ENCODE results near the gene SRGAP1.
A peak's percentile ranks its signal among the peaks of the same experiment; 100 is the strongest.
"Not testable (repeated sequence)": the region's sequence is repeated elsewhere in the genome, so short reads cannot be mapped to it uniquely, and the experiment has no call there.

SRGAP1 gene

GRCh38 chr12:63838411-63838810 lies 6.1 kb upstream of the SRGAP1 start:
- DNase-seq (ENCODE audit: low read depth in 2 of 2): no peak

DNA sequence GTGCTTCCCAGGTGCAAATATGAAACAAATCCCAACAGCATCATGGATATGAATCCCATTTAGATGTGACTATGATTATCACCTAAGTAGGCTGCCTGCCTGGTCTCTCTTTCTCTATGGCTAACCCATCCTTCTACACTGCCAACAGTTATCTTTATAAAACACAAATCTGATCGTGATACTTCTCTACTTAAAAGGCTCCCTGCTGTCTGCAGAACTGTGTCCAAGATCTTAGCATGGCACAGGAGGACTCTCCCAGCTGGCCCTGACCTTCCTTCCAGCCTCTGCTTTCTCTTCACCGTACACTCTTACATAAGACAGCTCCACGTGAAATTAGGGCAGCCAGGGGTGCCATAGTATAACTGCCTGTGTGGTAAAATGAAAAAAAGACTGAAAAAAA lies 3.5 kb upstream of the SRGAP1 start:
- no peak for DNase-seq (ENCODE audit: low read depth in 2 of 2)

DNA sequence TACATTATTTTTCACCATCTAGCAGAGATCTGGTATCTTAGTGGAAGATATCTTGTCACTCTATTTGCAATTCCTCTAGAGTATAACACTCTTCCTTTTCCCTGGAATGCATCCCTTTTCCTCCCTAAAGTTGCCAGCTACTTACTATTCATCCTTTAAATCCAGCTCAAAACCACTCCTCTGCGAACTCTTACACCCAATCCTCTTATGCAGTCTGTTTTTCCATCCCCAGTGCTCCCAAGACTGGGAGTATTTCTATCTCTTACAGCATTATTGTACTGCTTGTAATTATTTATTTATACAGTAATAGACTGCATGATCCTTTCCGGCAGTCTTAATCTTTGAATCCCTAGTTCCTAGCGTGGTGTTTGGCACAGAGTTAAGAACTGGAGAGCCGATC lies 2.9 kb upstream of the SRGAP1 start:
- DNase-seq (ENCODE audit: low read depth in 2 of 2): no peak

DNA sequence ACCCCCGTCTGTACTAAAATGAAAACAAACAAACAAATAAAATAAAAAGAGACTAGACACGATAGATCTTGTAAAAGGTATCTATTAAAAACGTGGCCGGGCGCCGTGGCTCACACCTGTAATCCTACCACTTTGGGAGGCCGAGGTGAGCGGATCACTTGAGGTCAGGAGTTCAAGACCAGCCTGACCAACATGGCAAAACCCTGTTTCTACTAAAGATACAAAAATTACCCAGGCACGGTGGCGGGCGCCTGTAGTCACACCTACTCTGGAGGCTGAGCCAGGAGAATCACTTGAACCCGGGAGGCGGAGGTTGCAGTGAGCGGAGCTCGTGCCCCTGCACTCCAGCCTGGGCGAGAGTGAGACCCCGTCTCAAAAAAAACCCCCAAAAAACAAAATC lies 1.8 kb upstream of the SRGAP1 start:
- not testable (repeated sequence) for DNase-seq (ENCODE audit: low read depth in 2 of 2)

DNA sequence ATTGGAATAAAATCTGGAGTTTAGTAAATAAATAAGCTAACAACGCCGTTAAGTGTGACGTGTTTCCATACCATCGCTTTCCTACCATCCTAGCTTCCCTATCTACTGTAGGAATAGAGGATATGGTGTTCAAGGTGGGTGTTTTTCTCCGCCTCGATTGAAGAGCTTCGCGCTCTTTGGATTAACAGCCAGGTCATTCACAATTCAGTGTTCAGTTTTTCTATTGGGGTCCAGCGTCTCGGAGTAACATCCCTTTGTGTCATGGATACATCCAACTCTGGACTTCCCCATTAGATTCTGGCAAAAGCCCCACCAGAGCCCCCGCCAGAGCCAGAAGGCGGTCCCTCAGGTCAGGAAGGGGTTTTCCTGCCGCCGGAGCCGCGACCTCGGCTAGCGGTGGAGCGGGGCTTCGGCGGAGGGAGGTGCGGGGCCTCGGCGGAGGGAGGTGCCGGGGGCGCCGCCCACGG lies 1.2 kb upstream of the SRGAP1 start:
- DNase-seq (ENCODE audit: low read depth in 2 of 2): no peak

DNA sequence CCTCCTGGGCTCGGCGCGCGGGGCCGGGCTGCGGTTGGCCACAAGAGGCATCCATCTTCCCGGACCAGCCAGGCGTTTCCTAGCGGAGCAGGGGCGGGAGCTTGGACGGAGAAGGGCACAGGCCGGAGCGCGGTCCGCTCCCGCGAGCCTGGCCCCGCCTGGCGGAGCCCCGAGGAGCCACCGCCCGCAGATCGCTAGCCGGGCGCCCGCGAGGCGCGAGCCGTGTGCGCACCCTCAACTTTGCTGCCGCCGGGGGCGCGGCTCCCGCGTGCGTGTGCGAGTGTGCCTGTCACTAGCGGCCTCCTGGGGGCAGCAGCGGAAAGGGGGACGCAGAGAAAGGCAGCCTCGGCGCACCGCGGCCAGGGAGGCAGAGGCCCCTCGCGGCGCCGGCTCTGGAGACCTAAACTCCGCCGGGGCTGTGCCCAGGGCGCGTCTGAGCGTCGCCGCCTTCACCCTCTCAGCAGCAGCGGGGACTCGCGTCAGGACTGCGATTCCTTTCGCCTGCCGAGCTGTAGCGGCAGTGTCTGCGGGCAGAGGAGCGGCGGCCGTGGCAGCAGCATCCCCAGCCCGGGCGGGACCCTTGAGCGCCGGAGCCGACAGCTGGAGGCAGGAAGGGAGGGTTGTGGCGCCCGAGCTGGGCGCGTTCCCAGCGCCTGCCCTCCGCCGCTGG lies 644 bp upstream of the SRGAP1 start:
- DNase-seq (ENCODE audit: low read depth in 2 of 2): peak; percentile 56 to 59

DNA sequence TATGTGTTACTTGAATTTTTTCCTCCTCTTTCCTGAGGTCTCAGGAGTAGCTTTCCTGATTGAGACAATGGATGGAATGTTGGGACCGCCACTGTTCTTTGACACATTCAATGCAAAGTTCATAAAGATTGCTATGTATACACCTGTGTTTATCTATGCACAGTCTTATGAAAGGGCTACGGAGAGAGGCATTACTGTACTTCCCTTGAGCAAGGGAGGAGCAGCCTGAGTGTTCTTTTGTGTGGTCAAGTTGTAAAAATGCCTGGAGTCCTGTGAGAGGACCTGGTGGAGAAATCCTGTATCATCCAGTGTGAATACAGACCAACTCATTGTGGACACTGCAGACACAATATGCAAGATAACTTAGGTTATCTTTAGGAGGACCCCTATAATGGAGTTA lies 1.2 kb downstream of the SRGAP1 start:
- no peak for DNase-seq (ENCODE audit: low read depth in 2 of 2)

- no peak for DNase-seq (ENCODE audit: low read depth in 2 of 2)
These were observed 1.9 kb downstream of the SRGAP1 start for GRCh38 chr12:63846238-63846967.

DNA sequence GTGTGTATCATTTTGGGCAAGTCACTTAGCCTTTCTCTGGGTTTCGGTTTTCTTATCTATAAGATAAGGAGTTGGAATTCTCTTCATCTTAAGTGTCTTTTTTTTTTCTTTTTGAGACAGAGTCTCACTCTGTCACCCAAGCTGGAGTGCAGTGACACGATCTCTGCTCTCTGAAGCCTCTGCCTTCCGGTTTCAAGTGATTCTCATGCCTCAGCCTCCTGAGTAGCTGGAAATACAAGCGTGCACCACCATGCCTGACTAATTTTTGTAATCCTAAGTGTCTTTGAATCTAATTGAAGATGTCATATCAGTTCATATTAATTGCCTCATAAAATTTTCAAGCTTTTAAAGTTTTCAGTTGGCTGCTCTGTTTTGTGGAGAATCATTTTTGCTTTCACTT lies 4.0 kb downstream of the SRGAP1 start:
- no peak for DNase-seq (ENCODE audit: low read depth in 2 of 2)

DNA sequence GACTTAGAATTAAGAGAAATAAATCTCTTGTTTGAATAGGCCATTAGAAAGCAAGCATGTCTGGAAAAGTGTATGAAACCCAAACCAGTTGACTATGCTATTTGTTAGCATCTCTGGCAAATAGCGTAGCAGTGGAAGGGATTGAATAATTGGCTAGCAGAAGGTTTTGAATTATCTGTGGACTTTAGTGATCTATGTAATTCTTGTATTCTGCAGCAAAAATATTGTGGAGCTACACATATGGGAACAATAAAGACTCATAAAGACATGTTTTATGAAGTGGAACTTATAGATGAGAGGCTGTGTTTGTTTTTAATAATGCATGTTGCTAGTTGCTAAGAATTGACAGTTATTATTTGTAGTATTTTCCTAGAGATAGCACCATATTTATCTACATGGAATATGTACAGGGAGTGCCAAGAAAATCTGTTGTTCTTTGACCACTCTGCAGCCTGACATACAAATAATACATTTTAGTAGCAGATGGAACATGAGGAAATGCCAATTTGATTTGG lies 4.7 kb downstream of the SRGAP1 start:
- DNase-seq (ENCODE audit: low read depth in 2 of 2): no peak

DNA sequence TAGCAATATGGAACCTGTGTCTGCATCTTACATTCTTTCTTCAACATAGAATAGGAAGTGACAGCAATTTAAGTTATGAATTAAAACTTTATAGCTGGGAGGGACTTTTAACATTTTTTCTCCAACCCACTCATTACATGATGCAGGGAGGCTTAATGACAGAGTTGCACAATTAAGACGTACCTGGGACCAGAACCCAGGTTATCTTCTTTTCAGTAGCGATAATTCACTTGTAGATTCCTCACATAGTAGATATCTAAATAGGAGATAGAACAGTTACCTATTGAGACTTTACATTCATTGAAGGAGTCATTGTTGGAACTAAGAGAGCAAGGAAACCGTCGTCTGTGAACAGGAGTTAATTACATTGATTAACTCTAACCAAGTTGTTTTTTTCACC lies 5.1 kb downstream of the SRGAP1 start:
- DNase-seq (ENCODE audit: low read depth in 2 of 2): no peak

GRCh38 chr12:63853978-63854377 lies 9.5 kb downstream of the SRGAP1 start:
- no peak for DNase-seq (ENCODE audit: low read depth in 2 of 2)

DNA sequence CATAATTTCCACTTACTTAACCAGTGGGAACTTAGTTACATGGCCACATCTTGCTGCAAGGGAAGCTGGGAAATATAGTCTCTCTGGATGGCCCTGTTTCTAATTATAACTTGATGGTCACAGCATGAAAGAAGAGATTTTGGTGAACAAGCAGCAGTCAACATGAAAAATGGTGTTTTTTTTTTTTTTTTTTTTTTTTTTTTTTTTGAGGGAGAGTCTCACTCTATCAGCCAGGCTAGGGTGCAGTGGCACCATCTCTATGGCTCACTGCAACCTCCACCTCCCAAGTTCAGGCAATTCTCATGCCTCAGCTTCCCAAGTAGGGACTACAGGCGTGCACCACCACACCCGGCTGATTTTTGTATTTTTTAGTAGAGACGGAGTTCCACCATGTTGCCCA lies 10.8 kb downstream of the SRGAP1 start:
- DNase-seq (ENCODE audit: low read depth in 2 of 2): no peak

DNA sequence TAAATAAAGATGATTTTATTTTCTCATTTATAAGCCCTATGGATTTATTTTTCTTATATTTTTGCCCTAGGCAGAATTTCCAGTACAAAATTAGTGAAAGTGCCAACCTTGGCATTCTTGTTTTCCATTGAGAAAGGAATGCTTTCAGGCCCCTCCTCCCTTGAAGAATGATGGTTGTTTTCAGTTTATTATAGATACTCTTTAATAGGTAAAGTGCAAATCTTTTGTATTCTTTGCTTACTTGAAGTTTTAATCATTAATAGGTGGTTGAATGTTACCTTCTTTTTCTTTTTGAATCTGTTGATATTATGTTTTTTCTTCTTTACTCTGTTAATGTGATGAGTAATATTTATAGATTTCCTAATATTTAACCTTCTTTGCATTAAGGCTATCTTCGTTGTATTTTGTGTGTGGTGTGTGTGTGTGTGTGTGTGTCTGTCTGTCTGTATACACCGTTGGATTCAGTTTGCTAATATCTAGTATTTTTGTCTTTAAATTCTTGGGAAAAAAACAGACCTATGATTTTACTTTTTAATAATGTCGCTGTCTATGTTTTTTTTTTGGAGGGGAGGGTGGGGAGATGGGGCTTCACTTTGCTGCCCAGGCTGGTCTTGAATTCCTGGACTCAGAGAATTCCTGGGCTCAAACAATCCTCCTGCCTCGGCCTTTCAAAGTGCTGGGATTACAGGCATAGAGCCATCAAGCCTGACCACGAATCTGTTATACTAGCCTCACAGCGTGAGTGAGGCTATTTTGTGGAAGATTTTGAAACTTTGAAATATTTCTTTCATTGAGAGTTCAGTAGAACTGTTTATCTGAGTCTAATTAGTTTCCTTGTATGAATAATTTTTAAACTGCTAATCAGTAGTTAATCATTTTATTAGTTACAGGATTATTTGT lies 13.5 kb downstream of the SRGAP1 start:
- DNase-seq (ENCODE audit: low read depth in 2 of 2): no peak

DNA sequence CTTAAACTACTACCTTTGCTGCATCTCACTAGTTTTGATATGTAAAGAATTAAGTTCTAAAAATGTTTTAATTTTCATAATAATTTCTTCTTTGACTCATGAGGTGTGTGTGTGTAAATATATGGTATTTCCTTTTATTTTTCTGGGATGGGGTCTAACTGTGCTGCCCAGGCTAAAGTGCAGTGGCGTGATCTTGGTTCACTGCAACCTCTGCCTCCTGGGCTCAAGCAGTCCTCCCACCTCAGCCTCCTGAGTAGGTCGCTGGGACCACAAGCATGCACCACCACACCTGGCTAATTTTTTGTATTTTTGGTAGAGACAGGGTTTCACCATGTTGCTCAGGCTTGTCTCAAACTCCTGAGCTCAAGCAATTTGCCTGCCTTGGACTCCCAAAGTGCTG lies 15.4 kb downstream of the SRGAP1 start:
- DNase-seq (ENCODE audit: low read depth in 2 of 2): not testable (repeated sequence)

- DNase-seq (ENCODE audit: low read depth in 2 of 2): no peak
These were observed 17.9 kb downstream of the SRGAP1 start for GRCh38 chr12:63862187-63862968.

DNA sequence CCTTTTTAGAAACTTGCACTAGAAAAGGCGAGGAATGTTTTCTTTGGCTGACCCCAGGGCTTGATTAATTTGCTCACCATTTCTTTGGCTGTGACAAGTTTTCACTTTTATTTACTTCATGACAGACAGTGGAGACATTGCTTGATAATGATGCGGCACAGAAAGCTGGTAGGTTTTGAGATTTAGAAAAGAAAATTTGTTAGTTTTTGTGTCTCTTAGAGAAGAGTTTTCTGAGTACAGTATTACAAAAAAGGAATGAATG lies 18.4 kb downstream of the SRGAP1 start:
- no peak for DNase-seq (ENCODE audit: low read depth in 2 of 2)

DNA sequence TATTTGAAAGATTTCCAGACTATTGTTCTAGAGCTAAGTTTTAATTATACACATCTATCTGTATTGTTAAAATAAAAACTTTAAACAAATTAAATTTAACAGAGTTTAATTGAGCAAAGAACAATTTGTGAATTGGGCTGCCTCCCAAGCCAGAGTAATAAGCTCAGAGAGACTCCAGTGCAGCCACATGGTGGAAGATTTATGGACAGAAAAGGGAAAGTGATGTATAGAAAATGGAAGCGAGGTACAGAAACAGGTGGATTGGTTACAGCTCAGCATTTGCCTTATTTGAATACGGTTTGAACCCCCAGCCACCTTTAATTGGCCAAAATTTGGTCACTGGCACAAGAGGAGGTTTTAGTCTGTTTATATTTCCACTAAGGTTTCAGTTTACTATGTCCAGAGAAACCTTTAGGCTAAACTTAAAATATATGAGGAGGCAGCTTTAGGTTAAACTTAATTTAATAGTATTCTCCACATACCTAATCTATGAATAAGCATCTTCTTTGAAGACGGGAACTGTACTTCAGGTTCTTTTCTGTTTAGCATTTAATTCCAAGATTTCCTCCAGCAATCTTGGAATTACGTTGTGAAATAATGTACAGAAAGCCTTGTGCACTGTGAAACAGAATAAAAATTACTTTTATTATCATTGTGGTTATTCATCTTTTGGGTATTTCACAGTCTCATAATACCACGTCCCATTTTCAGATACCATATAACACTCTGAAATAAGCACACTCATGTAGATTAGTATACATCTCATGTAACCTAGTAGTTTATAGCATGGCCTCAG lies 19.4 kb downstream of the SRGAP1 start:
- DNase-seq (ENCODE audit: low read depth in 2 of 2): no peak

DNA sequence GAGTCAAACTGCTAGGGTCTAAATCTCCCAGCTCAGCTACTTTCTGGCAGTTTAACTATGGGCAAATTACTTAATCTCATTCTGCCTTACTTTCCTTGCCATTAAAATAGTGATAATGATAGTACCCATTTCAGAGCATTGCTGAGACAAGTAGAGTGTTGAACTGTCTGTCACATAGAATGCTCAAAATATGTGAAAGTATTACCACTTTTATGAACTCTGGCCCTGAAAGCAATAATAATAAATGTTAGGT lies 19.9 kb downstream of the SRGAP1 start:
- no peak for DNase-seq (ENCODE audit: low read depth in 2 of 2)

DNA sequence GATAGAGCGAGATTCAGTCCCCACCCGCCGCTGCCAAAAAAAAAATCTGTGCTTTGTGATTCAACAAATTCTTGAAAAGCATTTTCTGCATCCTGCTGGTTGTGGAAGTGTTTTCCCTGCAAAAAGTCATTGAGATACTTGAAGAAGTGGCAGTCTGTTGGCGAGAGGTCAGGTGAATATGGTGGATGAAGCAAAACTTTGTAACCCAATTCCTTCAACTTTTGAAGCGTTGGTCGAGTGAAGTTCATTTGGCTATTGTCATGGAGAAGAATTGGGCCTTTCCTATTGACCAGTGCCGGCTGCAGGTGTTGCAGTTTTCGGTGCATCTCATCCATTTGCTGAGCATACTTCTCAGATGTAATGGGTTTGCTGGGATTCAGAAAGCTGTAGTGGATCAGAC lies 20.9 kb downstream of the SRGAP1 start:
- DNase-seq (ENCODE audit: low read depth in 2 of 2): no peak

GRCh38 chr12:63867053-63867452 lies 22.6 kb downstream of the SRGAP1 start:
- DNase-seq (ENCODE audit: low read depth in 2 of 2): no peak

Measured in stimulated activated CD8-positive, alpha-beta memory T cell treated with anti-CD3 and anti-CD28 coated beads, Interleukin-2, amount 100 ng/mL, for 1 hour (primary cell).